Endothelial cell of umbilical vein (primary cell): Measurements from ENCODE around the gene PPP1R12C. TPM values are rescaled to one million over a fixed set of nuclear protein-coding genes. Genes with fewer than 3 reads are reported as not detected.

Experiments
- BruUV-seq: library from RNA; stranded (reverse); fragments of 400-500 nt; replicated peaks from 2 replicates; lab custom pipeline; 2021; lab: Mats Ljungman, UMichigan
- CTCF ChIA-PET: fragments of 300-600, 350-600 bp; sonication (Branson Sonifier 250); formaldehyde crosslinking; loops from one replicate; lab custom pipeline; 2021; ENCODE audit warnings: antibody characterized with exemption, inconsistent platforms; lab: Charles Lee
- POLR2A ChIA-PET: fragments of 300-600, 350-600 bp; sonication (Branson Sonifier 250); formaldehyde crosslinking; loops from one replicate; lab custom pipeline; 2021; ENCODE audit warnings: antibody characterized with exemption, inconsistent platforms; lab: Charles Lee
- DNase-seq: peaks from one replicate; pipeline ENCODE4 v3.0.0-alpha.2; 2011; ENCODE audit warnings: low read depth, low spot score
- FAIRE-seq: peaks from 2 replicates; lab custom pipeline; 2011; peaks lifted over from hg19 to GRCh38; lab: Jason Lieb, UNC
- H2AFZ ChIP-seq: 2 replicates; pipeline ENCODE4 v1.6.0; 2012; ENCODE audit warnings: low read depth, low read length, control low read depth, inconsistent platforms
- H3K27ac ChIP-seq: 2 replicates; pipeline ENCODE4 v1.5.1; 2011; ENCODE audit warnings: low read depth, mild to moderate bottlenecking, control low read depth, low read length, moderate library complexity; ENCODE audit not compliant: insufficient read depth
- H3K27me3 ChIP-seq, 2 experiments: 2 replicates each; pipeline versions ENCODE4 v1.6.0 to v1.6.1; 2011; ENCODE audit warnings: low read length in 2 of 2, mixed read lengths in 1 of 2; ENCODE audit not compliant: control insufficient read depth in 2 of 2, insufficient read depth in 2 of 2
- H3K36me3 ChIP-seq, 2 experiments: 2 replicates in 1 of 2; 3 replicates in 1 of 2; pipeline ENCODE4 v1.5.1; 2011; ENCODE audit warnings: low read length in 2 of 2, mild to moderate bottlenecking in 1 of 2, moderate library complexity in 1 of 2; ENCODE audit not compliant: control insufficient read depth in 2 of 2, insufficient read depth in 2 of 2; ENCODE audit errors: extremely low read depth in 1 of 2
- H3K4me1 ChIP-seq: 3 replicates; pipeline ENCODE4 v1.5.1; 2011; ENCODE audit warnings: mild to moderate bottlenecking, low read length; ENCODE audit not compliant: control insufficient read depth, insufficient read depth; ENCODE audit errors: extremely low read depth
- H3K4me2 ChIP-seq: 2 replicates; pipeline ENCODE4 v1.6.1; 2011; ENCODE audit warnings: low read length, control low read depth, mixed read lengths; ENCODE audit not compliant: insufficient read depth
- H3K4me3 ChIP-seq, 3 experiments: fragments of 200-600 bp in 1 of 3; sonication (generic), shearing (Covaris generic) in 1 of 3; replicated peaks in 1 of 3; 2 replicates each; pipeline ENCODE4 v1.5.1; 2011 to 2016; ENCODE audit warnings: control low read depth in 3 of 3, low read length in 3 of 3, mild to moderate bottlenecking in 2 of 3, inconsistent platforms in 1 of 3, low read depth in 1 of 3, moderate library complexity in 1 of 3; ENCODE audit not compliant: insufficient read depth in 1 of 3
- H3K79me2 ChIP-seq: 2 replicates; pipeline ENCODE4 v1.6.0; 2012; ENCODE audit warnings: low read length, inconsistent platforms; ENCODE audit not compliant: control insufficient read depth, insufficient read depth
- H3K9ac ChIP-seq: replicated peaks from 2 replicates; pipeline ENCODE3; 2011; ENCODE audit warnings: low read length, control low read depth; ENCODE audit not compliant: insufficient read depth; ENCODE audit errors: extremely low read depth
- H3K9me1 ChIP-seq: replicated peaks from 3 replicates; pipeline ENCODE4 v1.6.0; 2011; ENCODE audit warnings: mild to moderate bottlenecking, low read length; ENCODE audit not compliant: control insufficient read depth, insufficient read depth; ENCODE audit errors: extremely low read depth
- H3K9me3 ChIP-seq: replicated peaks from 2 replicates; pipeline ENCODE4 v1.5.1; 2012; ENCODE audit warnings: low read length, inconsistent platforms; ENCODE audit not compliant: control insufficient read depth, insufficient read depth
- H4K20me1 ChIP-seq: replicated peaks from 2 replicates; pipeline ENCODE3; 2011; ENCODE audit warnings: mild to moderate bottlenecking, low read length; ENCODE audit not compliant: control insufficient read depth, insufficient read depth; ENCODE audit errors: extremely low read depth
- EZH2 ChIP-seq: IDR thresholded peaks from 2 replicates; pipeline ENCODE4 v1.6.1; 2012; ENCODE audit warnings: borderline replicate concordance, low read depth, mild to moderate bottlenecking, moderate library complexity, low read length, inconsistent platforms; ENCODE audit not compliant: severe bottlenecking
- FOS ChIP-seq: IDR thresholded peaks from 2 replicates; pipeline ENCODE4 v1.6.1; 2011; ENCODE audit warnings: mild to moderate bottlenecking, low read length, moderate library complexity, borderline replicate concordance; ENCODE audit not compliant: insufficient read depth
- GATA2 ChIP-seq: IDR thresholded peaks from 2 replicates; pipeline ENCODE4 v1.7.0; 2011; ENCODE audit warnings: low read depth, mild to moderate bottlenecking, moderate library complexity, mixed read lengths, low read length; ENCODE audit not compliant: insufficient read length, insufficient read depth
- JUN ChIP-seq: IDR thresholded peaks from 2 replicates; pipeline ENCODE4 v1.6.1; 2011; ENCODE audit warnings: borderline replicate concordance, low read depth; ENCODE audit not compliant: insufficient read length, insufficient read depth
- MYC ChIP-seq: IDR thresholded peaks from one replicate; pipeline ENCODE4 v1.6.1; 2011; ENCODE audit warnings: mild to moderate bottlenecking, low read depth, low read length
- POLR2A ChIP-seq: IDR thresholded peaks from 2 replicates; pipeline ENCODE4 v1.6.1; 2012; ENCODE audit warnings: low read depth, mild to moderate bottlenecking, control low read depth, low read length
- POLR2AphosphoS5 ChIP-seq: IDR thresholded peaks from 2 replicates; pipeline ENCODE4 v1.6.1; 2012; ENCODE audit warnings: low read depth, mild to moderate bottlenecking, control low read depth, low read length, moderate library complexity; ENCODE audit not compliant: insufficient read depth
- dilution Hi-C: fragments of 300-500 bp; cut with MboI; formaldehyde crosslinking; loops from one replicate; pipeline ENCODE4 v1.15.0; 2019; ENCODE audit warnings: low sequenced_read_pairs; ENCODE audit not compliant: extremely low pct_ligation_motif_present
- intact Hi-C: fragments of 100-400 bp; cut with micrococcal nuclease; formaldehyde crosslinking; loops from one replicate; pipeline ENCODE4 v1.10.0; 2022
- polyA plus RNA-seq, 4 experiments: library from polyadenylated mRNA; depleted of rRNA in 3 of 4; stranded (reverse) in 3 of 4; unstranded in 1 of 4; fragments of >200 nt; gene quantifications; 2 replicates each; pipeline versions ENCODE4 v1.2.1 to v1.2.3, GENCODE V29; 2011 to 2012; ENCODE audit warnings: missing spikeins in 1 of 4
- total RNA-seq: library from RNA; stranded (reverse); gene quantifications from 2 replicates; pipeline ENCODE4 v1.2.3, GENCODE V29; 2021
- TF ChIP-seq, protein P1 (sequence below), 2 donors: IDR thresholded peaks; 1 replicate in 1 of 2; 2 replicates in 1 of 2; pipeline ENCODE4 v1.5.1; 2011; ENCODE audit warnings: low read length in 2 of 2, mild to moderate bottlenecking in 2 of 2, moderate library complexity in 2 of 2, control low read depth in 1 of 2, inconsistent platforms in 1 of 2, low read depth in 1 of 2; ENCODE audit not compliant: insufficient read depth in 1 of 2; ENCODE audit errors: extremely low read depth in 1 of 2
- TF ChIP-seq, protein P2 (sequence below): IDR thresholded peaks from 2 replicates; pipeline ENCODE4 v1.6.1; 2011; ENCODE audit not compliant: insufficient read depth, insufficient read length

Gene PPP1R12C
- total and polyA plus RNA-seq, 2 donors (not counting 3 experiments of a cell fraction or from before 2014, with no cell fraction given): 69.5 to 149 TPM

- Histone ChIP-seq H3K9ac (no peak overlapping the region), H3K4me3 (no peak overlapping the region), H3K4me1 (peaks cover 20% of the 10 kb centered on the region), H3K4me2 (no peak overlapping the region), H3K9me3 (no peaks in the 10 kb centered on the region), H3K9me1 (no peaks in the 10 kb centered on the region), H3K79me2 (peaks cover 30% of the 10 kb centered on the region), H3K36me3 (no peaks in the 10 kb centered on the region), H4K20me1 (no peaks in the 10 kb centered on the region), H3K27me3 (peaks cover 0 to 3% of the 10 kb centered on the region in 2 experiments), H3K27ac (no peak overlapping the region), H2AFZ (no peak overlapping the region)
- intact Hi-C loops (loop anchor here (5.0 kb wide), 1 partner anchor 657 kb away; the partner anchor contains the start of gene LENG9), dilution Hi-C loops (no loop called here)
- CTCF ChIA-PET: interaction anchor here (1.0 to 4.8 kb wide), 2 partner anchors 31 to 42 kb away, joined by 3 to 38 read pairs; no protein-coding TSS in a partner anchor
- TF ChIP-seq JUN: no peak
- TF ChIP-seq POLR2AphosphoS5: no peak
- TF ChIP-seq FOS: no peak
- TF ChIP-seq, protein P1, sequence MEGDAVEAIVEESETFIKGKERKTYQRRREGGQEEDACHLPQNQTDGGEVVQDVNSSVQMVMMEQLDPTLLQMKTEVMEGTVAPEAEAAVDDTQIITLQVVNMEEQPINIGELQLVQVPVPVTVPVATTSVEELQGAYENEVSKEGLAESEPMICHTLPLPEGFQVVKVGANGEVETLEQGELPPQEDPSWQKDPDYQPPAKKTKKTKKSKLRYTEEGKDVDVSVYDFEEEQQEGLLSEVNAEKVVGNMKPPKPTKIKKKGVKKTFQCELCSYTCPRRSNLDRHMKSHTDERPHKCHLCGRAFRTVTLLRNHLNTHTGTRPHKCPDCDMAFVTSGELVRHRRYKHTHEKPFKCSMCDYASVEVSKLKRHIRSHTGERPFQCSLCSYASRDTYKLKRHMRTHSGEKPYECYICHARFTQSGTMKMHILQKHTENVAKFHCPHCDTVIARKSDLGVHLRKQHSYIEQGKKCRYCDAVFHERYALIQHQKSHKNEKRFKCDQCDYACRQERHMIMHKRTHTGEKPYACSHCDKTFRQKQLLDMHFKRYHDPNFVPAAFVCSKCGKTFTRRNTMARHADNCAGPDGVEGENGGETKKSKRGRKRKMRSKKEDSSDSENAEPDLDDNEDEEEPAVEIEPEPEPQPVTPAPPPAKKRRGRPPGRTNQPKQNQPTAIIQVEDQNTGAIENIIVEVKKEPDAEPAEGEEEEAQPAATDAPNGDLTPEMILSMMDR (IDR thresholded peaks at IDR 0.05; ENCODE audit: extremely low read depth in 1 of 2, insufficient read depth in 1 of 2, low read depth in 1 of 2, low read length in 2 of 2): no peak
- TF ChIP-seq, protein P2, sequence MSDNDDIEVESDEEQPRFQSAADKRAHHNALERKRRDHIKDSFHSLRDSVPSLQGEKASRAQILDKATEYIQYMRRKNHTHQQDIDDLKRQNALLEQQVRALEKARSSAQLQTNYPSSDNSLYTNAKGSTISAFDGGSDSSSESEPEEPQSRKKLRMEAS: no peak
- no peak for TF ChIP-seq MYC
- no peak for TF ChIP-seq GATA2
- TF ChIP-seq POLR2A: no peak
- no peak for TF ChIP-seq EZH2
- FAIRE-seq (no peak), DNase-seq (no peak)
- no TSS peak for BruUV-seq
- POLR2A ChIA-PET: no interaction called here
Observed at GRCh38 chr19:55119053-55119452, 1.6 kb upstream of the PPP1R12C start.
